ENCODE data around the gene ABR.

DNA sequence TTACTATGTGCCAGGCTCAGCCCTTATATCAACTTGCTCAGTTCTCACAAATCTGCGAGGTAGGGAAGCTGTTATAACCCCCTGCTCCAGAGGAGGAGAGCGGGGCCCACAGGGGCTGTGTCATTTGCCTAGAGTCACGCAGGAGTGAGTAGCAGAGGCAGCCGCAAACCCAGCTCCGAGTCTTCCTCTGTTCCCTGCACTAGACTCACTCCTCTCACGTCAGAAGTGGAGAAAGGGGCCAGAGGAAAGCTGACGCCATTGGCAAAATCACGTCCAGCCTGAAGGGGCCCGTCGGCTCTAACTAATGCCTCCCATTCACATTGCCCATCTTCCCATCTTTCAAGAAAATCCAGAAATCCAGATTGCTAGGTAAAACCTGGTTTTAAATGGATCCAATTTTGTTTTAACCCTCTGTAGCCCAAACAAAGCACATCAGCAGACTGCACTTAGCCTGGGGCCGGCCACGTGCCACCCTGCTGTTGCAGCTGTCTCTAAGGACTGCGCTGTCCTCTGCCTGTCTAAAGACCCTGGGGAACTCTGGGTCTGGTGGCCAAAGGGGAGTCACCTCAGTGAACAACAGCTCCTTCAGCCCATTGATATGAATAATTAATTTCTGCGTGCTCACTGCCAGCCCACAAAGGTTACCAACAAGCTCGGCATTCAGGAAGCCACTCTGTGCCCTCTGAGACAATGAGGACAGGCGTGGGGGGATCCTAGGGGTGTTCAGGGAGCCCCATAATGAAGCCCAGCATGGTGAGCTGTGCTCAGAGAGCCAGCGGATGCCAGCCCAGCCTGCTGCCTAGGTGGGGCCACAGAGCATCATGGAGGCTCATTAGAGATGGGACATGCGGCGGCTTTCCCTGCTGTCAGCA, 36.7 kb upstream of the ABR start:
- TF ChIP-seq POLR2A (IDR thresholded peaks at IDR 0.05) (no peak), CTCF (IDR thresholded peaks at IDR 0.05) (no peak), EP300 (IDR thresholded peaks at IDR 0.05; ENCODE audit: low read depth) (no peak)

Data from transverse colon (tissue), 3 donors.